ENCODE data around the gene LRP8. TPM values are rescaled to one million over a fixed set of nuclear protein-coding genes. Genes with fewer than 3 reads are reported as not detected.

Gene LRP8
- total and polyA plus RNA-seq, 12 donors = 0.37 to 4.7 (median 2.2) TPM

DNA sequence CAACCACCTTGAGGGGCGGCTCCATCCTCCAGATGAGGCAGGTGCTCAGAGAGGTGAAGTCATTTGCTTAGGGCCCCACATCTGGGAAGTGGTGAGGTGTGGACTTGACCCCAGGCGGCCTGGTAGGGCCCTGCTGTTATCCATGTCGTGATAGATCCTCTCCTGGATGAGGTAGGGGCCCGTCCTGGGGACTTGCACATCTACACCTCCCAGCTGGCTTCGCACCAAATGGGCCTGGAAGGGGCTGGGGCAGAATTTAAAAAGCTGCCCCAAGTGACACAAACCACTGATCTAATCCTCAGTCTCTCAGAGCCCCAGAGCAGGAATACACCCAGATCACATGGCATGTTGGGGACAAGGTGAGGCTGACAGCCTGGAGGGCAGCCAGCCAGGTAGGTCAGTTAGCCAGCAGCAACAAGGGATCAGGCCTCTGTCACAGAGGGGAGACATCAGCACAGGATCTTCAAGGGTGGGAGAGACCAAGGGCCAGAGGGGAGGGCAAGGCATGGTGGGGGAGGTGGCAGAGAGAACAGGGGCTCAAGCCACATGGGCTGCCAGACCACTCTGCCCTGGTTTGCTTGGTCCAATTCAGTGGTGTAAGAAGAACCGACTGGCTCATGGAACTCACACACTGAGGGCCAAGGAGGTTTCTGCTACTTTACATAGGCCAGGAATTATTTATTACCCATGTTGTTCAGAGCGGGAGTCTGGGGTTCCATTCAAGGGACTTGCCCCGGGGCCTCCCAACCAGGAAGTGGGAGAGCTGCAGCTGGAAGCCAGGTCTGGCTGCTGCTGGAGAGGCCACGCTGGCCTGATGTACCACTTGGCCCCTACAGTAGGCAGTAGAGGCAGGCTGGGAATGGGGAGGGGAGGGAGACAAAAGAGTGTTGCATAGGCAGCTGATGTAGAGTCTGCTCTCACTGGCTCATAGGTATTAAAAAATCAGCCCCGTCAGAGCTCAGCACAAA lies 12.1 kb downstream of the LRP8 start:
- Histone ChIP-seq H3K27me3 (no peaks in the 10 kb centered on the region), H3K36me3 (no peaks in the 10 kb centered on the region), H3K27ac (no peak overlapping the region), H3K4me1 (peaks cover 0 to 9% (median 0%) of the 10 kb centered on the region in 9 donors), H3K4me3 (no peak overlapping the region), H3K9me3 (no peaks in the 10 kb centered on the region)
- no peak for TF ChIP-seq CTCF (IDR thresholded peaks at IDR 0.05)
- intact Hi-C loops (cut with DNase I) = no loop called here
- DNase-seq (no peak), ATAC-seq (peak in 1 of 8 donors; percentile 20)
- 86 to 88% methylated on average over 10 of the region's 10 CpGs for WGBS, 2 donors

GRCh38 chr1:53315046-53315445 lies 12.8 kb downstream of the LRP8 start:
- Histone ChIP-seq H3K4me1 (peaks cover 0 to 9% (median 0%) of the 10 kb centered on the region in 9 donors), H3K4me3 (no peak overlapping the region), H3K27me3 (no peaks in the 10 kb centered on the region), H3K27ac (no peak overlapping the region), H3K36me3 (no peaks in the 10 kb centered on the region), H3K9me3 (no peaks in the 10 kb centered on the region)
- DNase-seq = no peak
- intact Hi-C loops (cut with DNase I) = no loop called here
- no peak for ATAC-seq
- 88 to 91% methylated on average over 3 of the region's 3 CpGs for WGBS, 2 donors
- TF ChIP-seq CTCF (IDR thresholded peaks at IDR 0.05) = no peak

- intact Hi-C loops (cut with DNase I) = no loop called here
- Histone ChIP-seq H3K27me3 (no peaks in the 10 kb centered on the region), H3K4me1 (peaks cover 0 to 9% (median 0%) of the 10 kb centered on the region in 9 donors), H3K27ac (no peak overlapping the region), H3K36me3 (no peaks in the 10 kb centered on the region), H3K9me3 (no peaks in the 10 kb centered on the region), H3K4me3 (no peak overlapping the region)
- 94 to 95% methylated on average over 7 of the region's 7 CpGs for WGBS, 2 donors
- TF ChIP-seq CTCF (IDR thresholded peaks at IDR 0.05) = no peak
- no peak for ATAC-seq
- no peak for DNase-seq
Observed at GRCh38 chr1:53314606-53315005, 13.3 kb downstream of the LRP8 start.

GRCh38 chr1:53314096-53314495 lies 13.8 kb downstream of the LRP8 start:
- no peak for DNase-seq
- Histone ChIP-seq H3K27me3 (no peaks in the 10 kb centered on the region), H3K36me3 (no peaks in the 10 kb centered on the region), H3K27ac (no peak overlapping the region), H3K4me3 (no peak overlapping the region), H3K4me1 (peaks cover 0 to 9% (median 0%) of the 10 kb centered on the region in 9 donors), H3K9me3 (no peaks in the 10 kb centered on the region)
- no peak for ATAC-seq
- 79 to 91% methylated on average over 7 of the region's 7 CpGs for WGBS, 2 donors
- no peak for TF ChIP-seq CTCF (IDR thresholded peaks at IDR 0.05)
- intact Hi-C loops (cut with DNase I) = no loop called here

Measured in heart right ventricle (tissue), 16 donors.